ENCODE data around the gene VPS8.
A peak's percentile ranks its signal among the peaks of the same experiment; 100 is the strongest.

Gene VPS8

DNA sequence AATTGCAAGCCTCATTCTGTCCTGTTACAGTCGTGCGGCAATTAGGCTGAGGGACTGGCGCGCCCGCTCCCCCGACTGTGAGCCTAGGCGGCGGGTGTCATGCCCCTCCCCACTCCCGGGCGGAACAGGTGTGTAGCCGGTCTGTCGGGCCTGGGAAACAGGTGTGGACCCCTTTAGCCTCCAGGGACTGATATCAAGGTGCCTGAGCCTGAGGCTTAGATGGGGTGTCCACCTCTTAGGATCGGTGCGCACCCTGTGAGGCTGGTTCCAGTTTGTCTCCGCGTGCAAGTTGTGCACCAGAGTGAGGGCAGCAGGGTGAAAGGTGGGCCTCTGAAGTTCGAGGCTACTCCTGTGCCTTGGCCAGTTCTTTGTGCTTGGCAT lies 686 bp downstream of the VPS8 start:
- DNase-seq, result peak in 3 of 5 experiments; percentile 3 to 34 (median 7)

DNA sequence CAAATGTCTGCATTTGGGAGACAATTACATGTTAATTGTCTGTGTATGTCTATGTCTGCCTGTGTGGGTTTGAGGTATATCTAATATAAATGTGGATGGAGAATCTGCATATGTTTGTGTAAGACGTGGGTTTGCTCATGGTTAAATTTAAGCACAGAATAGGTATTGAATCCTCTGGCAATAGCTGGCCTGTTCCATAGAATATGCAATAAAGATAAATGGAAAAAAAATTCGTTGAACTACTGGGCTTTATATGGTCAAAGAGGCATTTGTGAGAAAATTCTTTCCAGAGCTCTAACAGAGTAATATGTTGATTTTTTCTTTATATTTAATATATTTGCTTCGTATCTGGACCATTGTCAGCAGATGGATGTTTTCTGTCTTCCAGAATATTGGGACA lies 1.4 kb downstream of the VPS8 start:
- no peak for DNase-seq

DNA sequence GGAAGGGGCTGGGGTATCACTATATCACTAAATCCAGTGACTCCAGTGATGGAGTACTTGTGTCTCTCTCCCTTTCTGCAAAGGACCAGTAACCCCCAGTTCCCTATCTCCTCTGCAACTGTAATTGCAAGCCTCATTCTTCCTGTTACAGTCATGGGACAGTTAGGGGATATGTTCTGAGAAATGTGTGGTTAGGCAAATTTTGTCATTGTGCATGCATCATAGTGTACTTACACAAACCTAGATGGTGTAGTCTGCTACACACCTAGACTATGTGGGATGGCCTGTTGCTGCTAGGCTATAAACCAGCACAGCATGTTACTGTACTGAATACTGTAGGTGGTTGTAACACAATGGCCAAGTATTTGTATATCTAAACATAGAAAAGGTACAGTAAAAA lies 2.2 kb downstream of the VPS8 start:
- DNase-seq, result peak in 1 of 5 experiments; percentile 64

DNA sequence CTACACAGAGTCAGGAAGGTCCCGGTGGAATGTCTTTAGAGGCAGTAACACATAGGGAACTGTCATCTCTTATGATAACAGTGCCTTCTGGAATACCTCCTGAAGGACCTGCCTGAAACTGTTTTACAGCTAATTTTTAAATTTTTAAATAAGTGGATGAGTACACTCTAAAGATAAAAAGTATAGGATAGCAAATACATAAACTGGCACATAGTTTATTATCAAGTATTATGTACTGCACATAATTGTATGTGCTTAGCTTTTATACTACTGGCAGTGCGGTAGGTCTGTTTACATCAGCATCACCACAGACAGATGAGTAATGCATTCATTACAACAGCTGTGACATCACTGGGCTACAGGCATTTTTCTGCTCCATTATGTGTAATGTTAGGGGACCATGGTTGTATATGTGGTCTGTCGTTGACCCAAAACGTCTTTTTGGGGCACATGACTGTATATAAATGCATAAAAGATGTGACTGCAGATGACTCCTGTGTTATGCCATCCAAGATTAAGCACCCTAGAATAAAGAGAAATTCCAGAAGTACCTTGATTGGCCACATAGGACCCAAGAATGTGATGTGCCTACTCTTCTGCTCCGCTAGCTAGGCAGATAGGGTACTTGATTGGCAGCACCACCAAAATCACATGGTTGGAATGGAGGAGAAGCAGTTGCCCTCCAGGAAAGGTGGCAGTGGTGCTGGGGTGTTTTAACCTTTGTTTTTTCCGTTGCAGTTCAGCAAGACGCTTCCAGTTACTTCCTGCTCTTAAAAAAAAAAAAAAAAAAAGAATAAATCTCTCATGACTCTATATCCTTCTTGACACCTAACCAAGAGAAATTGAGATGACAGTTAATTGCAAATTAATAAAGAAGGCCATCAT lies 3.3 kb downstream of the VPS8 start:
- peak in 1 of 5 experiments; percentile 48 for DNase-seq

DNA sequence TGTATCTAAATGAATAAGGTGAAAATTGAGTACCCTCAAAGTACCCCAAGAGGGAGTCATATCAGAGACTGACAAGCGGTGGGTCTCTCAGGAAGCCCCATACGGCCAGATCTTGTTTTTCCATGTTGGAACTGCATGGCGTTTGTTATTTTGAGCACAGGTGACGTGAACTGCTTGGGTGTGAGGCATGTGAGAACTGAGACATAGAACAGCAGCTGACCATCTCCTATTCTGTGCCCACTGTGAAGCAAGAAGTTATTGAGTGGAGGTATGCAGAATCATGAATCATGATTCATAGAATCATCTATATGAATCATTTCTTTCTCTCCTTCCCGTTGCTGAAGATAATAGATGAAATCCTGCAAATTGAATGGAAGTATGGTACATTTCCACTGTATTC lies 4.6 kb downstream of the VPS8 start:
- no peak for DNase-seq

DNA sequence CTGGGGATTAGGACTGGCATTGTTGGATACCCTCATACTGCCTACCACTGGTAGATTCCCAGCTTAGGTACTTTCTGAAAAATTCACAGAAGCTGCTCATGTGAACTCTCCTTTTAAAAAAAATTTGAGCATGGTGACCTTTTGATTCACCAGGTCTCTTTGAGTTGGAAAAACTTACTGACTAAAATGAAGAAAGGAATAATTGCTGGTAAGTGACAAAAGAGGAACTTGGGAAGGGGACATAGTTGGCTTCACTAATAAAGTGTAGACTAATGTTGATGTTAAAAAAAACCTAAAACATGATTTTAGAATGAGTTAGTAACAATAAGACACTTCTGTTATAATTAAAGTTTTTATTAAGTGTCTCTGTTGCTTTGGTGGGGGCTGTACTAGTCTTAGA lies 8.6 kb downstream of the VPS8 start:
- DNase-seq, result no peak

DNA sequence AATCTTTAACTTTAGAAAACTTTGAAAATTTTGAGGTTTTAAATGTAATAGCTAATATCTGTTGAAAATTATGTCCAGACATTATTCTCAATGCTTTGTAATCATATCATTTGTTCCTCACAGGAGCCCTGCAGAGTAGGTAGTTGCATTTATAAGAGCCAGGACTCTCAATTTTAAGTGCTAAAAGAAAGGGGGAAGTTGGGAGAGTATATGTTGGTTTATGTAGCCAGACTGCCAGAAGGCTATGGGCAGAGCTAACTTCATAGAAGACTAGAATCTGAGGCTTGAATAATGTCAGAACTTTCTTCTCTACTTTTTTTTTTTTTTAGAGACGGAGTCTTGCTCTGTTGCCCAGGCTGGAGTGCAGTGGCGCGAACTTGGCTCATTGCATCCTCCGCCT lies 9.1 kb downstream of the VPS8 start:
- DNase-seq, result no peak

DNA sequence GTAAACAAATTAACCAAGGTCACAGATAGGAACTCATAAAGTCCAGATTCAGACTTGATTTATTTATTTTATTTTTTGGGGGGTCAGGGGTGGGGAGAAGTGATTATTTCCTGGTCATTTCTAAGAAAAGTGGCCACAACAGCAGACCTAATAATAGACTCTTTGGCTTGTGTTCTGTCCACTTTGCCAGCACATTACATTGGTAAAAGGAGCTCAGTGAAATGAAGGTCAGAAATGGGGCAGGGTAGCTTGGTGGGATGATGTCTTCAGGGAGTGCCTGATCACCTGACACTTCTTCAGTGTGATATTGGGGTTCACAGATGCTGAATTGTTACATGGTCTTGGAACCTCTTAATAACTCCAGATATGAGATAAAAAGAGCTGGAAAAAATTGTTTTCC lies 10.1 kb downstream of the VPS8 start:
- no peak for DNase-seq

DNA sequence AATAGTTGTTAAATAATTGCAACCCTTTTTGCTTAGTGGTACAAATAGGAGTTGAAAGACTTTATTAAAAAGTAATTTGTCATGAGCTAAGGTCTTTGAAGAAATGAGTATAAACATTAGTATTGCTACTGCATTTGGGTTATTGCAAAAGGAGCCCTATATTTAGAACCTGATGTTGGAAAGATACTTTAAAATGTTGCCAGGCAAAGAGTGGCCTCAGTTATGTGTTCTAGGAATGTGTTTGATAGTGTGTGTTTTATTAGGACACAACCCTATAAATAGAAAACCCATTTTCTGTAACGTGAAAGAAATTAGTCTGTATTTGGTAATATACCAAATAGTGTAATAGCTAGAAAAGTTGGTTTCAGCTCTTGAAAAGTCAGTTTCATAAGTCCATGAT lies 10.7 kb downstream of the VPS8 start:
- DNase-seq, result no peak

DNA sequence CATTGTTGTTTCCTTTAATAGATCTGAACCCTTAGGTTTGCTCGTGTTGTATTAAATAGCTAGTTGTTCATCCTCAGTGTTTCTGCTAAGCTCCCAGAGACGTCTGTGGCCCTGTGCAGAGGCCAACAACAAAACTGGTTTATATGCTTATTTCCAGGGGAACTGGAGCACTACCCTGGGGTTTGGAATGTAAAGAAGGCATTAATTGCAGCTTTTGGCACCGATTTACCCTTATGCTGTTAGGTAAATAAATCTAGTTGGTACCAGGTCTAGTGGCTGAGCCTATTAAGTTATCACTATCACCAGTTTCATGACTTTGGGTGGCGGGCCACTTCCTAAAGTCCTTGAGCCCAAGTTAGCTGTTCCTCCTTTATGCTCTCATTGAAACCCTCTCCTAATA lies 12.0 kb downstream of the VPS8 start:
- no peak for DNase-seq

- DNase-seq, result no peak
These were observed 13.3 kb downstream of the VPS8 start for GRCh38 chr3:184825121-184825820.

DNA sequence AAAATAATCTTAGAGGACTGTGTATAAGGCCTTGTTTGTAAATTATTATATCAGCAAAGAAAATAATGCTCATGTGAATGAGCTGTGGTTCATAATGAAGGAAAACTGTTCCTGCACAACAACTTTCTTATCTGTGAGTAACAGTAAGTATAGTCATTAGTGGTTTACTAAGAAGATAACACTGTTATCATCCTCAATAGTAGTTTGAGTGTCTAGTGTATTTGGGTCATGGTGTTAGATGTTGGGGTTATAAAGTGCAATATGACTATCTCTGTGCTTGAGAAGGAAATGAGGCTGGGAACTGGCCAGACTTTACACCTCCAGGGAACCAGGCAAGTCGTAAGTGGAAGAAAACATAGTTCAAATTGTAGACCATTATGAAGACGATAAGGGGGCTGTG lies 15.6 kb downstream of the VPS8 start:
- no peak for DNase-seq

- DNase-seq, result no peak
These were observed 20.1 kb downstream of the VPS8 start for GRCh38 chr3:184832044-184832443.

- no peak for DNase-seq
These were observed 20.9 kb downstream of the VPS8 start for GRCh38 chr3:184832903-184833302.

GRCh38 chr3:184836090-184836822 lies 24.3 kb downstream of the VPS8 start:
- DNase-seq, result no peak

GRCh38 chr3:184842433-184842832 lies 30.5 kb downstream of the VPS8 start:
- no peak for DNase-seq

GRCh38 chr3:184845819-184846218 lies 33.9 kb downstream of the VPS8 start:
- DNase-seq, result no peak

GRCh38 chr3:184846496-184846895 lies 34.5 kb downstream of the VPS8 start:
- no peak for DNase-seq

DNA sequence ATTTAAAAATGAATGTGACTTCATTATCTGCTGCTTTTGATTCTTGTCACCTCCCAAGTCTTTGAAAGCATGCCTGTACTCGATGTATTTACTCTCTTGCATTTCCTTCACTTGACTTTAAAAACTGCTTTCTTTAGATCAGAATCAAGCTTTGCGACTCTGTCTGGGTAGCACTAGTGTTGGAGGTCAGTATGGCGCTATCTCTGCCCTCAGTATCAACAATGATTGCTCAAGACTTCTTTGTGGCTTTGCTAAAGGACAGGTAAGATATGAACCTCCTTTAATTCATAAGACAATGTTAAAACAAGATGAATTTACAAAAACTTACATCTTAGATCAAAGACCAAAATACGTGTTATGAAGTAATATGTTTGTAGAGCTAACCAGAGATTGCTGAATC lies 37.0 kb downstream of the VPS8 start:
- DNase-seq, result no peak

- no peak for DNase-seq
These were observed 38.2 kb downstream of the VPS8 start for GRCh38 chr3:184850201-184850600.

GRCh38 chr3:184857099-184857498 lies 45.1 kb downstream of the VPS8 start:
- no peak for DNase-seq

- DNase-seq, result no peak
These were observed 52.0 kb downstream of the VPS8 start for GRCh38 chr3:184864000-184864399.

DNA sequence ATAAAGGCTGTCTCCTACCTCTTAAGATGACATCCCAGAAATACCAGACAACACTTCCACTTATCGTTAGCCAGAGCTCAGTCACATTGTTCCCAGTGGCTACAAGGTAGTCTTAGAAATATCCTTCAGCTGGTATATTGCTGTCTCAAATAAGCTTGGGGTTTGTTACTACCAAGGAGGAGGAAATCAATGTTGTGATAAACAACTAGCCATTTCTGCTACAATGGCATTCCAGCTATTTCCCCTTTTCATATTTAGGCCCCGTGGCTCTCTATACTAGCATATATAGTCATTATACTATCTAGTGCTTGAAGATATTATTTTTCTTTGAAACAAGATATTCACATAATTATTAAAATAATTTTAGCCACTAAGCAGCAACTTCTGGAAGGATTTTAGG lies 56.5 kb downstream of the VPS8 start:
- no peak for DNase-seq

DNA sequence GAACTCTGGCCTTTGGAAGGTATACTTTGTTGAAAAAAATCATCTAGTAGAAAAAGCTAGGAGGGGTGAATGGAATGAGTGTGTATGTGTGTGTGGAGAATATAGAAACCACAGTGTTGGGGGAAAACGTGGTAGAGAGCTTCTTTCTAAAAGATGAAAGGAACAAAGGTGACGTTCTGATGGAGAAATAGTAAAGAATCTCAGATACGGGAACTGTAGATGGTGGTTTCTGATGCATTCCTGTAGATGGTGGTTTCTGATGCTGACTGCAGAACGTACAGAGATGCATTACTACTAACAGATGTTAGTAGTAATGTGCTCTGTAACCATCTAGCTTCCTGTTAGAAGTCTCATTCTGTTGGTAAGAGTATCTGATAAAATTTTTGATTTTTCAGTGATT lies 60.2 kb downstream of the VPS8 start:
- peak in 1 of 5 experiments; percentile 89 for DNase-seq
